Subcutaneous adipose tissue (tissue), 4 donors: Measurements from ENCODE around the gene FGF4. TPM values are rescaled to one million over a fixed set of nuclear protein-coding genes. Genes with fewer than 3 reads are reported as not detected.

Experiments used
- total RNA-seq, 4 donors: library from RNA; depleted of rRNA; stranded (reverse); fragments of >200 nt; gene quantifications; one replicate each; pipeline ENCODE4 v1.1.0, GENCODE V29; 2016
- TF ChIP-seq, protein P1 (sequence below): fragments of 450-650 bp; IDR thresholded peaks from one replicate; pipeline ENCODE4 v1.5.1; 2016; ENCODE audit warnings: low read depth, mild to moderate bottlenecking, control low read depth, antibody characterized with exemption, moderate library complexity

Gene FGF4
- total RNA-seq, 4 donors from 2014 or later, result not detected

DNA sequence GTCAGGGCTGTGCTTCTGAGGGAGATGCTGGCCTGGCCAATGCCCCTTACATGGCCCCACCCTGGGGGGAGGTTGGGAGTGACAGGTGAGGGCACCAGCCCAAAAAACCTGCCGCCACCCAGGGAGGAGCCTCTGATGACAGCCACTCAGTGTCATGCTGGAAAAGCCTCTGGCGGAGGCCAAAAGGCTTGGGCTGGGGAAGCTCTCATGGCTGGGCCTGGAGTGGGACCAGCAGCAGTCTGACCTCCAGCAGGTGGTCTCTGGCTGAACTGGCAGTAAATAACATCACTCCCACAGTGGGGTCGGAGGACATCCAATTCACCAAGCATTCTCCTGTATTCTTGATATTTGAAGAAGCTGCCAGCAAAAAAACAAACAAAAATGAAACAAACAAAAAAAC lies 24.0 kb upstream of the FGF4 start:
- TF ChIP-seq, protein P1, sequence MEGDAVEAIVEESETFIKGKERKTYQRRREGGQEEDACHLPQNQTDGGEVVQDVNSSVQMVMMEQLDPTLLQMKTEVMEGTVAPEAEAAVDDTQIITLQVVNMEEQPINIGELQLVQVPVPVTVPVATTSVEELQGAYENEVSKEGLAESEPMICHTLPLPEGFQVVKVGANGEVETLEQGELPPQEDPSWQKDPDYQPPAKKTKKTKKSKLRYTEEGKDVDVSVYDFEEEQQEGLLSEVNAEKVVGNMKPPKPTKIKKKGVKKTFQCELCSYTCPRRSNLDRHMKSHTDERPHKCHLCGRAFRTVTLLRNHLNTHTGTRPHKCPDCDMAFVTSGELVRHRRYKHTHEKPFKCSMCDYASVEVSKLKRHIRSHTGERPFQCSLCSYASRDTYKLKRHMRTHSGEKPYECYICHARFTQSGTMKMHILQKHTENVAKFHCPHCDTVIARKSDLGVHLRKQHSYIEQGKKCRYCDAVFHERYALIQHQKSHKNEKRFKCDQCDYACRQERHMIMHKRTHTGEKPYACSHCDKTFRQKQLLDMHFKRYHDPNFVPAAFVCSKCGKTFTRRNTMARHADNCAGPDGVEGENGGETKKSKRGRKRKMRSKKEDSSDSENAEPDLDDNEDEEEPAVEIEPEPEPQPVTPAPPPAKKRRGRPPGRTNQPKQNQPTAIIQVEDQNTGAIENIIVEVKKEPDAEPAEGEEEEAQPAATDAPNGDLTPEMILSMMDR, result no peak

DNA sequence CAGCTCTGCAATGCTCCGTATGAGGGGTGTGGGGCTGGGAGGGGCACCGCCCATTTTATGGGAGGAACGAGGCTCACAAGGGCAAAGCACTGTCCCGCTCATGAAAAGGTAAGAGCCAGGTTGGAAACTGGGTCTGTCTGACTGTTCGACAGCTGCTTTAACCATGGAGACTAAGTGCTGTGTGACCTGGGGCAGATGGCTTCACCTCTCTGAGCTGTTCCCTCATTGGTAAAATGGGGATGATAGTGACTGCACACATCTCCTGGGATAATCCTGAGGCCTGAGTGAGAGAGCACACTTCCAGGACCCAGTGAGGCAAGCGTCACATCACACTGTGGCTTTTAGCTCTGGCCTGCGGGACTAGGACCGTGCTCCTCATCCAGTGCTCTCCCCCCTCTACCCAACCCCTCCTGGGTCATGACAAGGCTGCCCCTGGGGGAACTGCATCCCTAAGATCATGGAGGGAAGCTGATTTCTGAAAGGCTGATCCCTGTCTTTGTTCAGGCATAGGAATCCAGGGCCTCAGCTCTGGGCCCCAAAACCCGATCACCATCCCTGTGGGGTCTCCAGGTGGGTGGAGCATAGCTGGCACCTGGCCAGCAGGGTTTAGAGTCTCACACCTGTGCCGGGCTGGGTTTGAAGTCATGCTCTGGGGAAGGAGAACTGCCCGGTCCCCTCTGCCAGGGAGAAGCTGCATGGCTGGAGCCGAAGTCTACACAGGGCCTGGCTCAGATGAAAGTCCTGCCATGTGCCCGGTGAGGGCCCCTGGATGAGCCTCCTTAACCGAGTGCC lies 22.8 kb upstream of the FGF4 start:
- TF ChIP-seq, protein P1, result no peak

DNA sequence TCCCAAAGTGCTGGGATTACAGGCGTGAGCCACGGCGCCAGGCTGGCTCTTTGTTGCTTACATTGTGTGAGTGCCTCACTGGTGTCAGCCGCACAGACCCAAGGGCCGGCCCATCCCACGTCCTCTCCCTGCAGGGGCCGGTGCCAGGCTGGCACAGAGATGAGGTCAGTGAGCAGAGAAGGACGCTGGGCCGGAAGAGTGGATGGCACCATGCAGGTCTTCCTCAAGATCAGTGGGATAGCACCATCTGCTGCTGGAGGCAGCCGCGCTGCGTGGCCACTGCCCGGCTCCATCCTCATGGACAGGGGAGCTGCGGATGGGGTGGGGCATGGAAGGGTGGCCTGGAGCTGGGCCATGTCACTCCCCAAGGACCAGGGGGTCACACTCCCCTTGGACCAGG lies 22.0 kb upstream of the FGF4 start:
- TF ChIP-seq, protein P1, result no peak

DNA sequence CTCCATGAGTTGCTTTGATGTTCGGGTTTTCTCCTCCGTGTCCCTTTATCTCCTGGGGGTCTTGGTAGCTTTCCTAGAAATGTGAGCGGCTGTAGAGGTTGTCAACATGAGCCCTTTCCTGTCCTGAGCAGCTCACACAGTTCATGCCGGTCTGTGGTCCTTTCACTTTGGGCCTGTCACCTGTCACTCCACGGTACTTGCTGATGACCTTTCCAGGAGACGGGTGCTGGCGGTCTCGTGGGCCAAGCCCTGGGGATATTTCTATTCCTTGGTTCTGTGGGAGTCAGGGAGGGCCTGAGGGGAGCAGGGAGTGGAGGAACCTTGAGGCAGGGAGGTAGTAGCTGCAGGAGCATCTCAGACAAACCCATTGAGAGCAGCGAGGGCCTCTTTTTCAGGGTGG lies 20.9 kb upstream of the FGF4 start:
- TF ChIP-seq, protein P1, result no peak

DNA sequence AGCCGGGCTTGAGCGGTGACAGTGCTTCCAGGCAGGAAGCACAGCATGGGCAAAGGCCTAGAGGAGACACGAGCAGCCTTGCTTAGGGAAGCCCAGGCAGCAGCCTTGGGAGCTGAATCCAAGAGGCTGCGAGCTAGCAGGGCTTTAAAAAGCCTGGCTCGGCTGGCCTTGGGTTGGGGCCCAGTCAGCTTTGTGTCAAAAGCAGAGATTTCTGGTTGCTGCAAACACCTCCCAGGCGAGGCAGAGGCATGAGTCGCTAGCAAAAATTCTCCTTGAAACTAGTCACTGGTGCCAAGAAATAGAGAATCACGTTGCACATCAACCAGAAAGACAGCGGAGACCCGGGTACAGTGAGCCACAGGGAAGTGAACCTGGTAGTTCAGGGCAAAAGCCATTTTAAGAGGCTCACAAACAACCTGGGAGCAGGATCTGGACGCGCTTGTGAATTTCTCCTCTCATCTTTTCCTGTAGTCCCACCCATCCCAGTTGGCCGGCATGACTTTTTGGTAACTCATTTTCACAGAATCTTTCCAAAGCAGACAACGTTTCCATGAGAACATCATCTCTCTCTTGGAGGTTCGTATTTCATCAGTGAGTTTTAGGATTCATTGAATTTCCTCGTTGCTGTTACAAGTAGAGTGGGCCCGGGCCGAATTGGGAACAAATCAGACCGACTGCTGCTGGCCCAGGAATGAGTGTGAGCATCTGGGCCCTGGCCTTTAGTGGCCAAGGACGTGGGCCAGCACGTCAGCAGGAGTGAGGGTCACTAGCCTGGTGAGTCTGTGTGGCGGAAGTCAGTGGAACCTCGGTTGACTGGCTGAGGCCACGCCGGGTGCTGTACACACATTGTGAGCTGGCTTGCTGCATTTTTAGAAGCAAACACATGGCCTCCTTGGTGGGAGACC lies 16.4 kb upstream of the FGF4 start:
- TF ChIP-seq, protein P1, result no peak

DNA sequence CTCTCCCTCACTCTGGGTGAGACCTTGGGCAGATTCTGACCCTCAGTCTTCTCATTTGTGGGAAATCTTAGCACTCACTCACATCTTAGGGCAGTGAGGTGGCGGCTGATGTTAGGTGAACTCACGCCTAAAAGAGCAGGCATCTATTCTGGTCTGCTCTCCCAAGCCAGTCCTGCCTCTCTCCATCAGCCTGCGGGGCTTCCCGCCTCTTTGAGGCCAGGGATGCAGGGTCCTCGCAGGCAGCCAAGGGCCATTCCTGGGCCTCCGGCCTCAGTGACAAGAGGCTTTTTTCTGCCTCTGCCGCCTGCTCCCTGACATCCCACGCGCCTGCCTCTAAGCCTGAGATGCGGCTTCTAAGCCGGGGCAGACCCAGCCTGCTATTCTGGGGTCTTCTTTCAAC lies 13.8 kb upstream of the FGF4 start:
- TF ChIP-seq, protein P1, result no peak

DNA sequence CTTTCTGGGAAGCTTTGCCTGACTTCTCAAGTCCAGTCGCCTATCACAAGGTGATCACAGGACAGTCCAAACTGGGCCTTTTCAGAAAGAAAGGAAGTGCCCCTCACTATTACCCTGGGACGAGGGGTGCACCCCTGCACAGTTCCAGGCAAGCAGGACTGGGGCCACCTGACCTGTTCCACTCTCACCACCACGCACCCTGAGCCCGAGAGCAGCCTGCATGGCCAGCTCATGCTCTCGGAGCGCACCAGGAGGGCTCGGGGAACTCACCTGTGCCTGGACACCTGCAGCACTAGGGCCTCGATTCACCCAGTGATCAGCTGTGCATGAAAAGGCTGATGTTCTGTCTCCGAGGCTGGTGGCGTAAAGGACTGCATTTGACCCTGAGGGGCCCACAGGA lies 12.8 kb upstream of the FGF4 start:
- TF ChIP-seq, protein P1, result no peak
